Fibroblast of lung (primary cell): Measurements from ENCODE around the gene AKNA.

Experiments
- EZH2 ChIP-seq: IDR thresholded peaks from 2 replicates; pipeline ENCODE4 v1.5.1; 2012; ENCODE audit warnings: low read length, control low read depth, mild to moderate bottlenecking; ENCODE audit errors: missing control alignments
- TF ChIP-seq, protein P1 (sequence below), 2 donors: IDR thresholded peaks in 1 of 2; conservative IDR thresholded peaks in 1 of 2; 1 replicate in 1 of 2; 2 replicates in 1 of 2; pipeline ENCODE4 v1.5.1; 2011 to 2012; ENCODE audit warnings: low read length in 2 of 2, control low read depth in 1 of 2, inconsistent platforms in 1 of 2, low read depth in 1 of 2, mild to moderate bottlenecking in 1 of 2

DNA sequence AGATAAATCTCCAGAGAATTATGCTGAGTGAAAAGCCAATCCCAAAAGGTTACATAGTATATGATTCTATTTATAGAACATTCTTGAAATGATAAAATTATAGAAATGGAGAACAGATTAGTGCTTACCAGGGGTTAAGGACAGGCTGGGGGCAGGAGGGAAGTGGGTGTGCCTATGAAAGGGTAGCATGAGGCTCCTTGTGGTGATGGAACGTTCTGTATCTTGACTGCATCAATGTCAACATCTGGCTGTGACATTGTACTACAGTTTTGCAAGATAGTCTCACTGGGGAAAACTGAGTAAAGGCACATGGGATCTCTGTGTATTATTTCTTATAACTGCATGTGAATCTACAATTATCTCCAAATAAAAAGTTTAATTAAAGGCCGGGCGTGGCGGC lies 35.9 kb downstream of the AKNA start:
- TF ChIP-seq, protein P1, sequence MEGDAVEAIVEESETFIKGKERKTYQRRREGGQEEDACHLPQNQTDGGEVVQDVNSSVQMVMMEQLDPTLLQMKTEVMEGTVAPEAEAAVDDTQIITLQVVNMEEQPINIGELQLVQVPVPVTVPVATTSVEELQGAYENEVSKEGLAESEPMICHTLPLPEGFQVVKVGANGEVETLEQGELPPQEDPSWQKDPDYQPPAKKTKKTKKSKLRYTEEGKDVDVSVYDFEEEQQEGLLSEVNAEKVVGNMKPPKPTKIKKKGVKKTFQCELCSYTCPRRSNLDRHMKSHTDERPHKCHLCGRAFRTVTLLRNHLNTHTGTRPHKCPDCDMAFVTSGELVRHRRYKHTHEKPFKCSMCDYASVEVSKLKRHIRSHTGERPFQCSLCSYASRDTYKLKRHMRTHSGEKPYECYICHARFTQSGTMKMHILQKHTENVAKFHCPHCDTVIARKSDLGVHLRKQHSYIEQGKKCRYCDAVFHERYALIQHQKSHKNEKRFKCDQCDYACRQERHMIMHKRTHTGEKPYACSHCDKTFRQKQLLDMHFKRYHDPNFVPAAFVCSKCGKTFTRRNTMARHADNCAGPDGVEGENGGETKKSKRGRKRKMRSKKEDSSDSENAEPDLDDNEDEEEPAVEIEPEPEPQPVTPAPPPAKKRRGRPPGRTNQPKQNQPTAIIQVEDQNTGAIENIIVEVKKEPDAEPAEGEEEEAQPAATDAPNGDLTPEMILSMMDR (conservative IDR thresholded peaks at IDR 0.05 in 1 of 2, IDR thresholded peaks at IDR 0.05 in 1 of 2; ENCODE audit: low read depth in 1 of 2, low read length in 2 of 2) = no peak
- TF ChIP-seq EZH2 = no peak
